Measurements from ENCODE around the gene TRAF3IP3.

Gene TRAF3IP3

DNA sequence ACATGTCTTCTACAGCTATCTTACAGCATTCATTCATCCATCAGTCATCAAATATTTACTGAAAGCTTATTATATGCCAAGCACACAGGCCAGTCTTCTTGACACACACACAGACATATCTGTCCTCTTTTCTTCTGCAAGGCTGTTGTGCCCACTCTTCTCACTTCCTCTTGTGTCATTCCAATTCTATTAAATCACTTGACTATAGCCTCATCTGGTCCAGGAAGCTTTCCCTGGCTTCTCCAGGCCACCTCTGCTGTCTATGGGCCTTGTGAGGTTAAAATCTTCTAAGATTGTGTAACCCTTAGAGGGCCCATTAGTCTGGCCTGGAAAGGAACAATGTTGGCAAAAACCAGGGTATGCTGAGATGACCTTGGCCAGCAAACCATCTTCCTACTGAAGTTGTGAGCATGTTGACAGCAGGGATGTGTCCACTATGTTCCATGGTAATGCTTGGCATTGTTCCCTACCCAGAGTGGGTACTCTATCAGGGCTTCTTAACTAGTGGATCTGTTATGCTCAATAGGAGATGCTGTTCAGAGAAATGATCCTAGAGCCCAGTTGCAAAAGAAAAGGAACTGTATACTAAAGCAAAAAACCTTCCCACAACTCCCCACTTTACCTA, 5.3 kb downstream of the TRAF3IP3 start:
- H3K27ac ChIP-seq (ENCODE audit: low read length), result no peak overlapping the region
- H3K4me2 ChIP-seq (ENCODE audit: low read depth, low read length), result no peak overlapping the region
- H4K20me1 ChIP-seq (ENCODE audit: insufficient read depth, low read length), result no peaks in the 10 kb centered on the region
- H3F3A ChIP-seq (ENCODE audit: insufficient read depth, low read length), result peaks cover 19% of the 10 kb centered on the region
- no peak overlapping the region for H2AFZ ChIP-seq (ENCODE audit: low read length)
- no peaks in the 10 kb centered on the region for H3K36me3 ChIP-seq (replicated peaks; ENCODE audit: insufficient read depth, low read length)
- H3K9ac ChIP-seq (ENCODE audit: low read length), result no peak overlapping the region
- H3K4me1 ChIP-seq (ENCODE audit: low read length), result peaks cover 32% of the 10 kb centered on the region
- H3K27me3 ChIP-seq (replicated peaks; ENCODE audit: insufficient read depth, low read length), result no peaks in the 10 kb centered on the region
- no peaks in the 10 kb centered on the region for H3K9me3 ChIP-seq (replicated peaks; ENCODE audit: insufficient read depth, low read length)
- DNase-seq, result no peak
- H3K9me2 ChIP-seq (replicated peaks; ENCODE audit: insufficient read depth, low read length), result no peaks in the 10 kb centered on the region
- no peak for TF ChIP-seq EZH2phosphoT487 (IDR thresholded peaks at IDR 0.05; ENCODE audit: low read length)
- no peak for TF ChIP-seq EZH2 (optimal IDR thresholded peaks at IDR 0.05; ENCODE audit: low read depth, low read length)
- TF ChIP-seq, protein P1, sequence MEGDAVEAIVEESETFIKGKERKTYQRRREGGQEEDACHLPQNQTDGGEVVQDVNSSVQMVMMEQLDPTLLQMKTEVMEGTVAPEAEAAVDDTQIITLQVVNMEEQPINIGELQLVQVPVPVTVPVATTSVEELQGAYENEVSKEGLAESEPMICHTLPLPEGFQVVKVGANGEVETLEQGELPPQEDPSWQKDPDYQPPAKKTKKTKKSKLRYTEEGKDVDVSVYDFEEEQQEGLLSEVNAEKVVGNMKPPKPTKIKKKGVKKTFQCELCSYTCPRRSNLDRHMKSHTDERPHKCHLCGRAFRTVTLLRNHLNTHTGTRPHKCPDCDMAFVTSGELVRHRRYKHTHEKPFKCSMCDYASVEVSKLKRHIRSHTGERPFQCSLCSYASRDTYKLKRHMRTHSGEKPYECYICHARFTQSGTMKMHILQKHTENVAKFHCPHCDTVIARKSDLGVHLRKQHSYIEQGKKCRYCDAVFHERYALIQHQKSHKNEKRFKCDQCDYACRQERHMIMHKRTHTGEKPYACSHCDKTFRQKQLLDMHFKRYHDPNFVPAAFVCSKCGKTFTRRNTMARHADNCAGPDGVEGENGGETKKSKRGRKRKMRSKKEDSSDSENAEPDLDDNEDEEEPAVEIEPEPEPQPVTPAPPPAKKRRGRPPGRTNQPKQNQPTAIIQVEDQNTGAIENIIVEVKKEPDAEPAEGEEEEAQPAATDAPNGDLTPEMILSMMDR (IDR thresholded peaks at IDR 0.05; ENCODE audit: low read length), result no peak
- no peak overlapping the region for H3K4me3 ChIP-seq (ENCODE audit: low read length)
- H3K79me2 ChIP-seq (ENCODE audit: low read length), result peaks cover 23% of the 10 kb centered on the region

DNA sequence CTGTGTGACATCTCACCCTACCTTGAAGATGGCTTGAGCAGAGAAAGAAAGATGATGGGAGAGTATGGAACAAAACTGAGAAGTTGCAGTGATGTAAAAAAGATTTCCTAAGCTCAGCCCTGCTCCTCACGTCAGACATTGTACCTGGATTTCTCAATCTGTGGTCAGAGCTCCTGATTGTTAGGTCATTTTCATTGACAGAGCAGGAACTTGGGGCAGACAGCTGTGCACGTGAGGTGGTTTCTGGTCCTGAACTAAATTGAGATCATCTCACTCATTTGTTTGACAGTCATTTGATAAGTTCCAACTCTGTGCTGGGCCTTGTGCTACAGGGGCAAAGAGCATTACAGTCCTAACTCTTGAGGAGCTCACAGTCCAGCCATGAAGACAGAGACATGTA, 10.2 kb downstream of the TRAF3IP3 start:
- peaks cover 17% of the 10 kb centered on the region for H3K79me2 ChIP-seq (ENCODE audit: low read length)
- H3K4me2 ChIP-seq (ENCODE audit: low read depth, low read length), result peak overlapping the region; percentile 4; the same call in 1 of the 2 replicates
- H3F3A ChIP-seq (ENCODE audit: insufficient read depth, low read length), result peaks cover 38% of the 10 kb centered on the region
- H3K4me1 ChIP-seq (ENCODE audit: low read length), result peaks cover 33% of the 10 kb centered on the region
- H3K36me3 ChIP-seq (replicated peaks; ENCODE audit: insufficient read depth, low read length), result no peaks in the 10 kb centered on the region
- H3K27ac ChIP-seq (ENCODE audit: low read length), result peak overlapping the region; percentile 37; the same call in 1 of the 2 replicates
- no peaks in the 10 kb centered on the region for H3K9me3 ChIP-seq (replicated peaks; ENCODE audit: insufficient read depth, low read length)
- no peak overlapping the region for H2AFZ ChIP-seq (ENCODE audit: low read length)
- H3K4me3 ChIP-seq (ENCODE audit: low read length), result no peak overlapping the region
- no peaks in the 10 kb centered on the region for H4K20me1 ChIP-seq (ENCODE audit: insufficient read depth, low read length)
- no peaks in the 10 kb centered on the region for H3K27me3 ChIP-seq (replicated peaks; ENCODE audit: insufficient read depth, low read length)
- no peak overlapping the region for H3K9ac ChIP-seq (ENCODE audit: low read length)
- no peak for TF ChIP-seq EZH2phosphoT487 (IDR thresholded peaks at IDR 0.05; ENCODE audit: low read length)
- TF ChIP-seq EZH2 (optimal IDR thresholded peaks at IDR 0.05; ENCODE audit: low read depth, low read length), result no peak
- TF ChIP-seq, protein P1 (IDR thresholded peaks at IDR 0.05; ENCODE audit: low read length), result no peak
- DNase-seq, result peak; percentile 20
- no peaks in the 10 kb centered on the region for H3K9me2 ChIP-seq (replicated peaks; ENCODE audit: insufficient read depth, low read length)

DNA sequence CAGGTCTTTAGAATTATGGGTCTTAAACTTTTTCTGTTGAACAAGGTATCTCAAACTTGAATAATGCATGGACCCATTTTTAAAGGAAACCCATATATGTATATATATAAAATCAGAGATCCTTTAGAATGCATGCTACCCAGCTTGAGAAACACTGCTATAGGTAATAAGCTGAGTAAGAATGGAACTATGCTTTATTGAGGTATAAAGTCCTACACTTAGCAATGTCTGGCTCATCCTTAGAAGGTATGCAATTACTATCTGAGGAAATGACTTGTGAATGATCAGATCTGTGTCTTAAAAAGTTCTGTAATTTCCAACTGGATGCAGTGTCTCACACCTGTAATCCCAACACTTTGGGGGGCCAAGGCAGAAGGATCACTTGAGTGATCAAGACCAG, 11.2 kb downstream of the TRAF3IP3 start:
- Histone ChIP-seq H3K9me2 (replicated peaks; ENCODE audit: insufficient read depth, low read length) (no peaks in the 10 kb centered on the region), H4K20me1 (ENCODE audit: insufficient read depth, low read length) (no peaks in the 10 kb centered on the region), H3K4me3 (ENCODE audit: low read length) (no peak overlapping the region), H3K36me3 (replicated peaks; ENCODE audit: insufficient read depth, low read length) (no peaks in the 10 kb centered on the region), H3K4me1 (ENCODE audit: low read length) (peaks cover 33% of the 10 kb centered on the region), H3K9ac (ENCODE audit: low read length) (no peak overlapping the region), H3K79me2 (ENCODE audit: low read length) (peaks cover 20% of the 10 kb centered on the region), H3K9me3 (replicated peaks; ENCODE audit: insufficient read depth, low read length) (no peaks in the 10 kb centered on the region), H3K27ac (ENCODE audit: low read length) (peak overlapping the region; percentile 92; the same call in 1 of the 2 replicates), H3F3A (ENCODE audit: insufficient read depth, low read length) (peaks cover 38% of the 10 kb centered on the region), H3K27me3 (replicated peaks; ENCODE audit: insufficient read depth, low read length) (no peaks in the 10 kb centered on the region), H3K4me2 (ENCODE audit: low read depth, low read length) (peak overlapping the region; percentile 75; the same call in 1 of the 2 replicates), H2AFZ (ENCODE audit: low read length) (no peak overlapping the region)
- DNase-seq, result no peak
- TF ChIP-seq, protein P1 (IDR thresholded peaks at IDR 0.05; ENCODE audit: low read length), result no peak
- TF ChIP-seq EZH2 (optimal IDR thresholded peaks at IDR 0.05; ENCODE audit: low read depth, low read length), result no peak
- no peak for TF ChIP-seq EZH2phosphoT487 (IDR thresholded peaks at IDR 0.05; ENCODE audit: low read length)
